Measurements from ENCODE around the gene DNAH8.

The DNAH8 gene

GRCh38 chr6:38799529-38800184, 84.5 kb downstream of the DNAH8 start:
- DNase-seq = no peak

- DNase-seq = no peak
These were observed 86.2 kb downstream of the DNAH8 start for GRCh38 chr6:38801305-38801704.

GRCh38 chr6:38802497-38802896, 87.4 kb downstream of the DNAH8 start:
- DNase-seq = no peak

- DNase-seq = no peak
These were observed 88.0 kb downstream of the DNAH8 start for GRCh38 chr6:38803129-38803528.

- DNase-seq = no peak
These were observed 89.2 kb downstream of the DNAH8 start for GRCh38 chr6:38804358-38804757.

- no peak for DNase-seq
These were observed 90.1 kb downstream of the DNAH8 start for GRCh38 chr6:38805127-38805655.

- no peak for DNase-seq
These were observed 90.6 kb downstream of the DNAH8 start for GRCh38 chr6:38805692-38806091.

GRCh38 chr6:38806271-38806670, 91.2 kb downstream of the DNAH8 start:
- no peak for DNase-seq

- DNase-seq = no peak
These were observed 91.7 kb downstream of the DNAH8 start for GRCh38 chr6:38806833-38807232.

- DNase-seq = no peak
These were observed 92.9 kb downstream of the DNAH8 start for GRCh38 chr6:38808039-38808438.

- no peak for DNase-seq
These were observed 98.1 kb downstream of the DNAH8 start for GRCh38 chr6:38813041-38813823.

- DNase-seq = no peak
These were observed 99.7 kb downstream of the DNAH8 start for GRCh38 chr6:38814761-38815160.

GRCh38 chr6:38815250-38815649, 100.1 kb downstream of the DNAH8 start:
- DNase-seq = no peak

GRCh38 chr6:38818691-38819090, 103.6 kb downstream of the DNAH8 start:
- no peak for DNase-seq

GRCh38 chr6:38822963-38823362, 107.9 kb downstream of the DNAH8 start:
- no peak for DNase-seq

- DNase-seq = no peak
These were observed 109.3 kb downstream of the DNAH8 start for GRCh38 chr6:38824243-38824894.

GRCh38 chr6:38827024-38827423, 111.9 kb downstream of the DNAH8 start:
- no peak for DNase-seq

GRCh38 chr6:38831865-38832264, 116.8 kb downstream of the DNAH8 start:
- no peak for DNase-seq

- no peak for DNase-seq
These were observed 118.2 kb downstream of the DNAH8 start for GRCh38 chr6:38833320-38833719.

- no peak for DNase-seq
These were observed 121.5 kb downstream of the DNAH8 start for GRCh38 chr6:38836585-38836984.

- DNase-seq = no peak
These were observed 122.0 kb downstream of the DNAH8 start for GRCh38 chr6:38837101-38837500.

- DNase-seq = no peak
These were observed 128.7 kb downstream of the DNAH8 start for GRCh38 chr6:38843798-38844197.

GRCh38 chr6:38845931-38846330, 130.8 kb downstream of the DNAH8 start:
- DNase-seq = no peak

- no peak for DNase-seq
These were observed 131.2 kb downstream of the DNAH8 start for GRCh38 chr6:38846361-38846760.
